Heart right ventricle (tissue), 16 donors: ENCODE results near the gene PIP5K1B. TPM values are rescaled to one million over a fixed set of nuclear protein-coding genes. Genes with fewer than 3 reads are reported as not detected.

ENCODE experiments used
- ATAC-seq, 8 donors: fragments of 200-7000 bp; cut with Tn5 transposase; one replicate each; pipeline ENCODE4 v1.9.1; 2020; ENCODE audit warnings: mild to moderate bottlenecking in 8 of 8, moderate library complexity in 8 of 8, moderate number of reproducible peaks in 1 of 8
- DNase-seq, 2 donors: peaks; one replicate each; pipeline ENCODE4 v3.0.0-alpha.2; 2020
- H3K27ac ChIP-seq, 10 donors: fragments of 200-600 bp; sonication (generic) in 2 of 10; one replicate each; pipeline versions ENCODE4 v1.5.0 to v1.8.0; 2020 to 2022; ENCODE audit warnings: mild to moderate bottlenecking in 3 of 10
- H3K27me3 ChIP-seq, 7 donors: fragments of 200-600 bp; one replicate each; pipeline ENCODE4 v1.8.0; 2021 to 2022; ENCODE audit warnings: mild to moderate bottlenecking in 2 of 7
- H3K36me3 ChIP-seq, 9 donors: fragments of 200-600 bp; sonication (generic) in 1 of 9; one replicate each; pipeline versions ENCODE4 v1.5.0 to v1.8.0; 2020 to 2022; ENCODE audit warnings: mild to moderate bottlenecking in 2 of 9
- H3K4me1 ChIP-seq, 9 donors: fragments of 200-600 bp; sonication (generic) in 1 of 9; one replicate each; pipeline versions ENCODE4 v1.5.0 to v1.8.0; 2020 to 2022; ENCODE audit warnings: mild to moderate bottlenecking in 4 of 9
- H3K4me3 ChIP-seq, 10 donors: fragments of 200-600 bp; sonication (generic) in 2 of 10; one replicate each; pipeline versions ENCODE4 v1.5.0 to v1.8.0; 2020 to 2022; ENCODE audit warnings: mild to moderate bottlenecking in 7 of 10, moderate library complexity in 2 of 10
- H3K9me3 ChIP-seq, 11 donors: fragments of 200-600 bp in 10 of 11; sonication (generic) in 2 of 11; one replicate each; pipeline versions ENCODE4 v1.5.0 to v1.8.0; 2013 to 2022; ENCODE audit warnings: mild to moderate bottlenecking in 2 of 11, control low read depth in 1 of 11, moderate library complexity in 1 of 11
- WGBS, 2 donors: extraction: QIAGEN DNeasy Blood & Tissue Kit; methylation state at CpG; one replicate each; pipeline ENCODE4 v1.1.7; 2013; ENCODE audit warnings: inconsistent platforms in 1 of 2; 5-methylcytosine and 5-hydroxymethylcytosine counted together
- intact Hi-C, 10 donors: fragments of 100-400 bp; cut with DNase I; formaldehyde crosslinking; loops; one replicate each; pipeline versions ENCODE4 v1.11.1 to v1.14.2; 2022
- polyA plus RNA-seq, 2 donors: library from polyadenylated mRNA; stranded (reverse); fragments of 200-250 nt; gene quantifications; one replicate each; pipeline ENCODE4 v1.2.3, GENCODE V29; 2013
- total RNA-seq, 10 donors: library from RNA; stranded (reverse); fragmentation: NEBNext Ultra II Directional in 3 of 10; extraction: Animal tissue kit (Norgen Biotek cat#: 25700) in 3 of 10; gene quantifications; one replicate each; pipeline versions ENCODE4 v1.2.1 to v1.2.4, GENCODE V29; 2021 to 2023
- TF ChIP-seq, protein P1 (sequence below), 9 donors: fragments of 200-600 bp; sonication (generic) in 2 of 9; IDR thresholded peaks; one replicate each; pipeline versions ENCODE4 v1.5.0 to v1.8.0; 2021 to 2022; ENCODE audit warnings: antibody characterized with exemption in 9 of 9, mild to moderate bottlenecking in 5 of 9, moderate library complexity in 1 of 9
- donor health status: Arrhythmogenic right ventricular cardiomyopathy.
- donor health status: ischemic (EF 13 %, LVEDD 7.1; RV severe dilation, severe dysfunction).
- donor health status: healthy with polysubstance abuse.
- donor health status: DM: no; HTN: yes; CAD: no.
- donor health status: DM: no; HTN: no; CAD: no.
- donor health status: ischemic (EF 25% LVEDD 6.9; RV normal size, moderate dysfunction).
- donor health status: ischemic (EF 25% LVEDD 5.7; RV mildly dilated, moderate dysfunction).
- donor health status: healthy.
- donor health status: DM: yes; HTN: yes; CAD: no.
- donor health status: Ischemic cardiomyopathy.
- donor health status: ischemic (EF 35%, LVEDD 5.7; RV mildly dilated, moderate dysfunction).
- donor health status: nonischemic (EF 11% LVEDD 7.7; RV severe dilation, severe dysfunction).
- donor health status: DM: yes; HTN: yes; CAD: no.
- donor health status: PGD.
- donor health status: ischemic (EF 29% LVEDD 5.4; RV normal size, mild dysfunction).
- donor health status: nonischemic (EF 23%, LVEDD 6.1; RV moderate dilation, normal function).

PIP5K1B gene
- total and polyA plus RNA-seq, 12 donors: 5.6 to 90.8 (median 48.1) TPM

DNA sequence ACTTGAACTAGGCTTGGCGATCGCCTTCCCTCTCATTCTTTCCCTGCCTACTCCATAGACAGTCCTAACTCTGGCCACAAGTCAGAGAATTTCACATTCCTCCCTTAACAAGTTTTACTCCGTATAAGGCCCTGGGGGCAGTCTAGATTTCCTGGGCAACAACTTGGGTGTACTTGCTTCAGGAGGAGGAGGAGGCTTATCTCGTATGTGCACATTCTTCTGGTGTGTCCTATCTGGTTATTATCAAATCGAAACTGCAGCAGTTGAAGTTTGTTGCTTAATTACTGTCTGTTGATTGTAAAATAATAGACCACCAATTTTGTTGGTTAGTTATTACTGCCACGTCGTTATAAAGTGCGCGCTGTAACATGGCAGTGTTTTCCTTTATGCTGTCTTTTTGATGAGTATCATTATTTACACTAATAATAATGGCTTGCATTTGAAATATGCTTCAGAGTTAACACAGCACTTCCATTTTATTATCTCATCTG, 42.0 kb downstream of the PIP5K1B start:
- intact Hi-C loops: loop anchor here in 1 of 10 donors (10.0 kb wide), 1 partner anchor 128 kb away; no protein-coding TSS in a partner anchor
- no peaks in the 10 kb centered on the region for H3K36me3 ChIP-seq
- H3K4me3 ChIP-seq: no peak overlapping the region
- H3K27me3 ChIP-seq: no peaks in the 10 kb centered on the region
- H3K27ac ChIP-seq: peak overlapping the region in 6 of 10 donors; percentile 5 to 55 (median 38)
- WGBS, 2 donors: 41 to 53% methylated on average over 9 of the region's 9 CpGs
- TF ChIP-seq, protein P1, sequence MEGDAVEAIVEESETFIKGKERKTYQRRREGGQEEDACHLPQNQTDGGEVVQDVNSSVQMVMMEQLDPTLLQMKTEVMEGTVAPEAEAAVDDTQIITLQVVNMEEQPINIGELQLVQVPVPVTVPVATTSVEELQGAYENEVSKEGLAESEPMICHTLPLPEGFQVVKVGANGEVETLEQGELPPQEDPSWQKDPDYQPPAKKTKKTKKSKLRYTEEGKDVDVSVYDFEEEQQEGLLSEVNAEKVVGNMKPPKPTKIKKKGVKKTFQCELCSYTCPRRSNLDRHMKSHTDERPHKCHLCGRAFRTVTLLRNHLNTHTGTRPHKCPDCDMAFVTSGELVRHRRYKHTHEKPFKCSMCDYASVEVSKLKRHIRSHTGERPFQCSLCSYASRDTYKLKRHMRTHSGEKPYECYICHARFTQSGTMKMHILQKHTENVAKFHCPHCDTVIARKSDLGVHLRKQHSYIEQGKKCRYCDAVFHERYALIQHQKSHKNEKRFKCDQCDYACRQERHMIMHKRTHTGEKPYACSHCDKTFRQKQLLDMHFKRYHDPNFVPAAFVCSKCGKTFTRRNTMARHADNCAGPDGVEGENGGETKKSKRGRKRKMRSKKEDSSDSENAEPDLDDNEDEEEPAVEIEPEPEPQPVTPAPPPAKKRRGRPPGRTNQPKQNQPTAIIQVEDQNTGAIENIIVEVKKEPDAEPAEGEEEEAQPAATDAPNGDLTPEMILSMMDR (IDR thresholded peaks at IDR 0.05): no peak
- DNase-seq (no peak), ATAC-seq (peak in 5 of 8 donors; percentile 22 to 49 (median 28))
- H3K9me3 ChIP-seq: no peaks in the 10 kb centered on the region
- H3K4me1 ChIP-seq: peaks cover 0 to 42% (median 6%) of the 10 kb centered on the region in 9 donors

DNA sequence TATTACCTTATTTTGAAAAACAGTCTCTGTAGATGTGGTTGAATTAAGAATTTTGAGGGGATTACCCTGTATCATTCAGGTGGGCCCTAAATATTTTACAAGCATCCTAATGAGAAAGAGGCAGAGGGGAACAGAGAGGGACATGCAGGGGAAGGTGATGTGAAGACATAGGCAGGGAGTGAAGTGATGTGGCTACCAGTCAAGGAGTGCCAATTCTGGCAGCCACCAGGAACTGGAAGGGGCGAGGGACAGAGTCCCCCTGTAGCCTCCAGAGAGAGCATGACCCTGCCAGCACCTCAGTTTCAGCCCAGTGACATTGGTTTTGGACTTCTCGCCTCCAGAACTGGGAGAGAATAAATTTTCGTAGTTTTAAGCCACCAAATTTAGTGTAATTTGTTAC, 44.1 kb downstream of the PIP5K1B start:
- Histone ChIP-seq H3K27me3 (no peaks in the 10 kb centered on the region), H3K4me3 (no peak overlapping the region), H3K9me3 (no peaks in the 10 kb centered on the region), H3K36me3 (no peaks in the 10 kb centered on the region), H3K27ac (peak overlapping the region in 3 of 10 donors; percentile 26 to 40 (median 29)), H3K4me1 (peaks cover 0 to 42% (median 6%) of the 10 kb centered on the region in 9 donors)
- WGBS, 2 donors: 79 to 86% methylated on average over 3 of the region's 3 CpGs
- ATAC-seq (peak in 1 of 8 donors; percentile 19), DNase-seq (no peak)
- intact Hi-C loops: loop anchor here in 1 of 10 donors (10.0 kb wide), 1 partner anchor 126 kb away; no protein-coding TSS in a partner anchor
- TF ChIP-seq, protein P1 (IDR thresholded peaks at IDR 0.05): no peak

DNA sequence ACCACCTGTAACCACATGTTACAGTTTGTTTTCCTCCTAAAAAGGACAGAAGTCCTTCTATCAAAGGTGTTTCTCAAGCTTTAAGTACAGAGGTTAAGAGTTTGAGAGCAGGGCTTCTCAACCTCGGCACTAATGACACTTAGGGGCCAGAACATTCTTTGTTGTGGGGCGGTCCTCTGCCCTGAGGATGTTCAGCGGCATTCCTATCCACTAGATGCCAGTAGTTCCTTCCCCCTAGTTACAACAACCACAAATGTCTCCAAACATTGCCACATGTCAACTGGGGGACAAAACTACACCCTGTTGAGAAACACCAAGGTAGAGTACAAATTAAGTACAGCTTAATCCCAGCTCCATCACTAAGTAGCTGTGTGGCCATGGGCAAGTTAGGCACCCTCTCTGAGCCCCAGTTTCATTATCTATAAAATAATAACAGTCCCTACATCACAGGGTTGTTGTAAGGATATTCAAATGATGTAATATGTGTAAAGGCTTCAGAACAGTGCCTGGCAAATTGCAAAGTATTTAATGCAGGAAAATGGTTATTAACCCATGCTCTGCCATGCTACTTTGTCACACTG, 44.6 kb downstream of the PIP5K1B start:
- no peaks in the 10 kb centered on the region for H3K27me3 ChIP-seq
- H3K9me3 ChIP-seq: no peaks in the 10 kb centered on the region
- no peak overlapping the region for H3K4me3 ChIP-seq
- H3K36me3 ChIP-seq: no peaks in the 10 kb centered on the region
- TF ChIP-seq, protein P1 (IDR thresholded peaks at IDR 0.05): peak in 3 of 9 donors; percentile 3 to 13 (median 7)
- H3K27ac ChIP-seq: peak overlapping the region in 4 of 10 donors; percentile 0 to 40 (median 28)
- WGBS, 2 donors: 37 to 55% methylated on average over 3 of the region's 3 CpGs
- H3K4me1 ChIP-seq: peaks cover 0 to 40% (median 6%) of the 10 kb centered on the region in 9 donors
- DNase-seq: no peak
- intact Hi-C loops: loop anchor here in 1 of 10 donors (10.0 kb wide), 1 partner anchor 125 kb away; no protein-coding TSS in a partner anchor
- ATAC-seq: peak in 4 of 8 donors; percentile 27 to 61 (median 56)

DNA sequence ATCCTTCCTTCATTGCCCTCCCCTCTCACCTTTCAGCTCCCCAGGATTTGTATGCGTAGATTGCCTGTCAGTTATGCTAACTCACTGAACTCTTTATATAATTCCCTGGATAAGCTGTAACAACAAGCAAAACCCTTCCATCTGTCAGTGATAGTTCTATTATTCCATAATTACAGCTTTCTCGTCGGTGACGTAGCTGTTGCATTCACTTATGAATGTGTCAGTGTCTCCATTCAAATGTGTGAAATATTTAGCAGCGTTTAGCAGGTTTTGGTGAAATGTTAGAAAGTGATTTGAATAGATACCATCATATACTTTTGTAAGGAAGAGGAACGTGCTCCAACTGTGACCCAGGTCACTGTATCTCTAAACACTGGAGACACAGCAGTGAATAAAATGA, 45.2 kb downstream of the PIP5K1B start:
- no peak overlapping the region for H3K4me3 ChIP-seq
- H3K9me3 ChIP-seq: no peaks in the 10 kb centered on the region
- peaks cover 0 to 41% (median 6%) of the 10 kb centered on the region in 9 donors for H3K4me1 ChIP-seq
- 29 to 43% methylated on average over 6 of the region's 6 CpGs for WGBS, 2 donors
- DNase-seq (no peak), ATAC-seq (no peak)
- TF ChIP-seq, protein P1 (IDR thresholded peaks at IDR 0.05): no peak
- H3K27me3 ChIP-seq: no peaks in the 10 kb centered on the region
- no peaks in the 10 kb centered on the region for H3K36me3 ChIP-seq
- intact Hi-C loops: no loop called here
- peak overlapping the region in 5 of 10 donors; percentile 0 to 29 (median 22) for H3K27ac ChIP-seq
